ENCODE data around the gene GNL3.

The GNL3 gene

GRCh38 chr3:52696830-52697631 is 11.2 kb downstream of the GNL3 start:
- H3K36me3 ChIP-seq (ENCODE audit: insufficient read depth, low read length), result peaks cover 23% of the 10 kb centered on the region
- H3K9ac ChIP-seq (ENCODE audit: low read depth, low read length), result no peak overlapping the region
- H3K9me3 ChIP-seq (ENCODE audit: control insufficient read depth, insufficient read depth, low read length), result no peaks in the 10 kb centered on the region
- no peaks in the 10 kb centered on the region for H3K4me1 ChIP-seq (ENCODE audit: insufficient read depth, low read length)

GRCh38 chr3:52697632-52697965 is 11.8 kb downstream of the GNL3 start:
- Histone ChIP-seq H3K36me3 (ENCODE audit: insufficient read depth, low read length) (peaks cover 21% of the 10 kb centered on the region), H3K4me1 (ENCODE audit: insufficient read depth, low read length) (no peaks in the 10 kb centered on the region), H3K9me3 (ENCODE audit: control insufficient read depth, insufficient read depth, low read length) (no peaks in the 10 kb centered on the region), H3K9ac (ENCODE audit: low read depth, low read length) (no peak overlapping the region)

- Histone ChIP-seq H3K9me3 (ENCODE audit: control insufficient read depth, insufficient read depth, low read length) (no peaks in the 10 kb centered on the region), H3K36me3 (ENCODE audit: insufficient read depth, low read length) (no peaks in the 10 kb centered on the region), H3K9ac (ENCODE audit: low read depth, low read length) (no peak overlapping the region), H3K4me1 (ENCODE audit: insufficient read depth, low read length) (peaks cover 3% of the 10 kb centered on the region)
Measured at GRCh38 chr3:52703341-52703740, 17.5 kb downstream of the GNL3 start.

GRCh38 chr3:52704611-52705437 is 19.0 kb downstream of the GNL3 start:
- peak overlapping the region; percentile 95 for H3K9ac ChIP-seq (ENCODE audit: low read depth, low read length)
- H3K4me1 ChIP-seq (ENCODE audit: insufficient read depth, low read length), result peaks cover 3% of the 10 kb centered on the region
- H3K36me3 ChIP-seq (ENCODE audit: insufficient read depth, low read length), result no peaks in the 10 kb centered on the region
- H3K9me3 ChIP-seq (ENCODE audit: control insufficient read depth, insufficient read depth, low read length), result no peaks in the 10 kb centered on the region

GRCh38 chr3:52705438-52705687 is 19.5 kb downstream of the GNL3 start:
- H3K4me1 ChIP-seq (ENCODE audit: insufficient read depth, low read length), result peaks cover 3% of the 10 kb centered on the region
- H3K36me3 ChIP-seq (ENCODE audit: insufficient read depth, low read length), result no peaks in the 10 kb centered on the region
- H3K9ac ChIP-seq (ENCODE audit: low read depth, low read length), result peak overlapping the region; percentile 95
- H3K9me3 ChIP-seq (ENCODE audit: control insufficient read depth, insufficient read depth, low read length), result no peaks in the 10 kb centered on the region

GRCh38 chr3:52705688-52706686 is 20.2 kb downstream of the GNL3 start, which contains the start of the genes GLT8D1 and SPCS1:
Gene GLT8D1 (minus strand): TSS chr3:52705791. CDS start chr3:52700460, 5,331 bp downstream.
Gene SPCS1 (plus strand): TSS chr3:52706106. CDS start chr3:52706247, 141 bp downstream.
- peak within 1 kb of the TSS; percentile 95 for H3K9ac ChIP-seq (ENCODE audit: low read depth, low read length)
- no peaks in the 10 kb centered on the region for H3K9me3 ChIP-seq (ENCODE audit: control insufficient read depth, insufficient read depth, low read length)
- H3K36me3 ChIP-seq (ENCODE audit: insufficient read depth, low read length), result no peaks in the 10 kb centered on the region
- H3K4me1 ChIP-seq (ENCODE audit: insufficient read depth, low read length), result peaks cover 3% of the 10 kb centered on the region

DNA sequence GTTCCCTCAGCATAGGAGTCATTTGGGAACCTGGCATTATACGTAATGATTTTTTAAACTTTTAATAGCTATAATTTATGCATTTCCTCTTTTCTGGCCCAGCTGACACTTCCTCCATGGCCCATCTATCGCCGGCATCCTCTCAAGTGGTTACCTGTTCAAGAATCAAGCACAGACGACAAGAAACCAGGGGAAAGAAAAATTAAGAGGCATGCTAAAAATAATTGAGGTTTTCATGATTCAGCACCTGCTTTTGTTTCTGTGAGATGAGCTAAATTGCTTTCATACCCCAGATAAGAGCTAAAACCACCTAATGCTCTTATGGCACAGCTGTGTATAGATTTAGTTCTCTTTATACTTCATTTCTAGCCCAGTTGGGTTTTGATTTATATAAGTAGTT is 21.8 kb downstream of the GNL3 start:
- Histone ChIP-seq H3K36me3 (ENCODE audit: insufficient read depth, low read length) (no peaks in the 10 kb centered on the region), H3K9me3 (ENCODE audit: control insufficient read depth, insufficient read depth, low read length) (no peaks in the 10 kb centered on the region), H3K4me1 (ENCODE audit: insufficient read depth, low read length) (peaks cover 3% of the 10 kb centered on the region), H3K9ac (ENCODE audit: low read depth, low read length) (no peak overlapping the region)

DNA sequence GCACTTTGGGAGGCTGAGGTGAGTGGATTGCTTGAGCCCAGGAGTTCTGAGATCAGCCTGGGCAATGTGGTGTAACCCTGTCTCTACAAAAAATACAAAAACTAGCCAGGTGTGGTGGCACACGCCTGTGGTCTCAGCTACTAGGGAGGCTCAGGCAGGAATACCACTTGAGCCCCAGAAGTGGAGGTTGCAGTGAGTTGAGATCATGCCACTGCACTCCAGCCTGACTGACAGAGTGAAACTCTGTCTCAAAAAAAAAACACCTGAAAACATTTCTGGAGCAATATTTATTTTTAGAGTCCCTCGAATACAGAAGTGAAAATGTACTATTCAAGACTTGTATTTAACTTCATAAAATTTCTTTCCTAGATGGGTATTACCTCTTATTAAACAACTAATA is 24.7 kb downstream of the GNL3 start:
- peaks cover 3% of the 10 kb centered on the region; the same call in 1 of the 2 replicates for H3K4me1 ChIP-seq (ENCODE audit: insufficient read depth, low read length)
- no peak overlapping the region for H3K9ac ChIP-seq (ENCODE audit: low read depth, low read length)
- H3K9me3 ChIP-seq (ENCODE audit: control insufficient read depth, insufficient read depth, low read length), result no peaks in the 10 kb centered on the region
- no peaks in the 10 kb centered on the region for H3K36me3 ChIP-seq (ENCODE audit: insufficient read depth, low read length)

- no peaks in the 10 kb centered on the region for H3K36me3 ChIP-seq (ENCODE audit: insufficient read depth, low read length)
- 0 out of 2 replicates have a peak, but pooled peaks cover under 1% of the 10 kb centered on the region for H3K4me1 ChIP-seq (ENCODE audit: insufficient read depth, low read length)
Measured at GRCh38 chr3:52712291-52713212, 26.7 kb downstream of the GNL3 start.

GRCh38 chr3:52714335-52715302 is 28.8 kb downstream of the GNL3 start:
- H3K36me3 ChIP-seq (ENCODE audit: insufficient read depth, low read length), result no peaks in the 10 kb centered on the region
- H3K9ac ChIP-seq (ENCODE audit: low read depth, low read length), result peak overlapping the region; percentile 61; the same call in 1 of the 2 replicates

More at GRCh38 chr3:52712291-52713212, 26.7 kb downstream of the GNL3 start:
- Histone ChIP-seq H3K9ac (ENCODE audit: low read depth, low read length) (no peak overlapping the region), H3K9me3 (ENCODE audit: control insufficient read depth, insufficient read depth, low read length) (no peaks in the 10 kb centered on the region)

DNA sequence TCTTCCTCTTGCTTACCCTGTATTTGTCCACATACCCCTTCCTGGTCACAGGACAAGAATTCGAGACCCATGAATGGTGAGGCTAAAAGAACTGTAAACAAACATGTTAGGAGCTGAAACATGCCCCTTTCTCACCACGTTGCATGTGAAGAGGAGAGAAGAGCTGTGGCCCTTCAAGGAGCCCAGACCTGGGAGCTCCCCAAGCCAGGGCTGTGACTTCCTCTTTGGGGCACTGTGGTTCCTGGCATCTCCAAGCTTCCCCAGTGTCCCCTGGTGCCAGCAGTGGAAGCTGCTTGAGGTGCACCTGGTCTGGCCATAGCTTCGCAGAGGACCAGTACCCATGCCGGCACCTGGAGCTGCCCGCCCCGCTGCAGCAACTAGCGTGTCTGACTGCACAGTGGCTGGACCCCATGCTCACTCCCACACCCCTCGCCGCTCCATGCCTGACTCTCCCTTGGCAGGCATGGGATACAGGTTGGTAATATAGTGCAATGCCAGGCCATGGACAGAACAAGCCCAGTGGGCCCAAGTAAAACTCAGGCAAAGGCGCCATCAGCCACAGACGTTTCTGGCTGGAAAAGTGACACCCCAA is 30.0 kb downstream of the GNL3 start:
- H3K9me3 ChIP-seq (ENCODE audit: control insufficient read depth, insufficient read depth, low read length), result no peaks in the 10 kb centered on the region
- H3K36me3 ChIP-seq (ENCODE audit: insufficient read depth, low read length), result no peaks in the 10 kb centered on the region
- H3K9ac ChIP-seq (ENCODE audit: low read depth, low read length), result no peak overlapping the region
- H3K4me1 ChIP-seq (ENCODE audit: insufficient read depth, low read length), result no peaks in the 10 kb centered on the region

More at GRCh38 chr3:52714335-52715302, 28.8 kb downstream of the GNL3 start:
- Histone ChIP-seq H3K4me1 (ENCODE audit: insufficient read depth, low read length) (no peaks in the 10 kb centered on the region), H3K9me3 (ENCODE audit: control insufficient read depth, insufficient read depth, low read length) (no peaks in the 10 kb centered on the region)

- Histone ChIP-seq H3K4me1 (ENCODE audit: insufficient read depth, low read length) (no peaks in the 10 kb centered on the region), H3K9ac (ENCODE audit: low read depth, low read length) (no peak overlapping the region), H3K36me3 (ENCODE audit: insufficient read depth, low read length) (no peaks in the 10 kb centered on the region), H3K9me3 (ENCODE audit: control insufficient read depth, insufficient read depth, low read length) (no peaks in the 10 kb centered on the region)
Measured at GRCh38 chr3:52719618-52720017, 33.8 kb downstream of the GNL3 start.

All from ES-I3 (cell line).